ENCODE data around the gene CAP2.

Gene CAP2

DNA sequence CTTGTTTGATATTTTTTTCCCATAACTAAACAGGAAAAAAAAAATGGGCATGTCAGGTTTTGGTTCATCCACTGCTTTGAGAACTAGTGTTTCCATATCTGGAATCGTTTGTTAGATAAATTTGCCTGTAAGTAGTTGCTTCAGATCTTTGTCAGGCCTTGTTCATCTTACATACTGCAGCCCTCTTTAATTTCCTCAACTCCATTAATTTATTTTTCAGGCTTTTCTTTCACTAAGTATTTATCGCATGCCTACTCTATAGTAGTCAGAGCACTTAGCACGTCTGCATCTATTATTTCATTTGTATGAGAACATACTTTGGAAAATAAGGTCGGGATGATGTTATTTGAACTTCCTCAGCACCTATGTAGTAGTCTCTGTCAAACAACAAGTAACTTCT, 80.9 kb downstream of the CAP2 start:
- no peak for DNase-seq (ENCODE audit: low read depth in 2 of 2)

DNA sequence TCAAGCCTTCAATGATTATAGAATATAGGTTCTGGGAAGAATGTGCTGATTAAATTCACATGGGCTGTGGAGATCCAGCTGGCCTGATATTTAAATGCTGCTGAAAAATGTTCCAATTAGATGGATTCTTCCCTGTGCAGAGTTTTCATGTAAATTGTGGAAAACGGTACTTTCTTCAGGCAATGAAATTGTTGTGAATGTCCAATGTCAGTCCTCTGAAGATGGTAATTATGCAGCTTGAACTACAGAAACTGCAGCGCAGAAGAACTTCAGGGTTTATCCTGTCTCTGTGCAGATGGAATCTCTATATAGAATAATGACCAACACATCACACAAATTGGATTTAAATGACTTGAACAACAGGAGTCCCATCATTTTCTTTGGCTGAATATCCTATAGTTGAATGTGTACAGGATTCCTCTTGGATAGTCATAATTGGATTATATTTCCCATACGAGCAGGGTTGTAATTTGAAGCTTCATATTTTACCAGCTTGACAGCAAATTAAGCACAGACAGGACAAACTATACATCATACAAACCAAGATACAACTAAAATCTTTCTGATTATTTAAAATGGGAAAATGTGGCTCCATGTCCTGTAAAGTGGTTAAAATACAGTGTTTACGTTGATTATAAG, 82.3 kb downstream of the CAP2 start:
- DNase-seq (ENCODE audit: low read depth in 2 of 2) = no peak

DNA sequence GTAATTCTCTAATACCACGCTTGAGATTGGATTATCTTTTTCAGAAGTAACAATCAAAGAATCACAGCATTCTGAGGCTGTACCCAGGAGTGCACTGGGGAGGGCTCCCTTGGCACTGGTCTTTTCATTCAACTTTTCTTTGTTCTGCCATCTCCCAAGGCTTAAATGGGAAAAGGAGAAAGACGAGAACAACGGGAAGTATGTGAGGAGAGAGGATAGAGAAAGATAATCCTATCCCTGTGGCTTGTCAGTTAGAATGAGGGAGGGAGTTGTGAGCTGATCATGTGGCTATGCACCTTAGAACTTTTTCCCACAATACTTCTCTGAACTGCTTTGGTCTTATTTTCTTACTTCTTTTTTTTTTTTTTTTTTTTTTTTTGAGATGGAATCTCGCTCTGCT, 83.1 kb downstream of the CAP2 start:
- DNase-seq (ENCODE audit: low read depth in 2 of 2) = no peak

DNA sequence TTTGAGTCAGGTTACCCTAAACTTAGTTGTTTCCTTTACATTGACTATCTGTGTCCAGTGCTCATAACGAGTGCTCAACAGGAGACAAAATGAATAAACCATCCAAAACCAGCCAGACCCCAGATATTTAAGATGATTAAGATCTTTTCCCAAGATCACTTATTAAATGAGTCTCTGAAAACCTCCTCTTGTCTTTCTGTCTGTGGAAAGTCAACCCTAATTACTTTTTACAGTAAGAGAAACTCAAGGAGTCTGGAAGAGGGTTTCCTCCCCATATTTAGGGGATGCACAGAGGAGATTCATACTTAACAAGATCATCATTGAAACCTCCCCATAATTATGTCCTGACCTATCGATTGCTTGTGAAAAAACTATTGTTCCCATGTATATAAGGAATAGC, 84.0 kb downstream of the CAP2 start:
- no peak for DNase-seq (ENCODE audit: low read depth in 2 of 2)

DNA sequence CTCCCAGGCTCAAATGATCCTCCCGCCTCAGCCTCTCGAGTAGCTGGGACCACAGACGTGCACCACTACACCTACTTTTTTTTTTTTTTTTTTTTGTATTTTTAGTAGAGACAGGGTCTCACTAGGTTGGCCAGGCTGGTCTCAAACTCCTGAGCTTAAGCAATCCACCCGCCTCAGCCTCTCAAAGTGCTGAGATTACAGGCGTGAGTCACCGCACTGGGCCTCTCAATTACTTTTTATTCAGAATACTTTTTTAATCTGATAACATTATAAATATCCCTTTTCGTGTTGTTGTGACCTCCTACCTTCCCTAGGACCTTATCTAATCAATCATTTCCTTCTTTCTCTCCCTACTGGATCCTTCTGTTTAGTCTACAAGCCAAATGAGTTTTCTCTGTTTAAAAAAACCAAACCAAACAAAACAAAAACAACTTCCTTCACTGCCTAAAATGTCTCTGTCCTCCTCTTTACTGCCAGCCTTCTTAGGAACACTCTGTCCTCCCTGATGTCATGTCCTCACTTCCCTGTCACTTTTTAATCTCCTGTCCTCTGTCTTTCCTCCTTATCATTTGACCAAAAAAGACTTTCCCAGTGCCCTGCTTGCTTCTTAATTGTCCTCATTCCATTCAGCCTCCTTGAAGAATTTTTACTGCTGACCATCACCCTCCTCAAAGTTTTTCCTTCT, 85.0 kb downstream of the CAP2 start:
- DNase-seq (ENCODE audit: low read depth in 2 of 2) = no peak

DNA sequence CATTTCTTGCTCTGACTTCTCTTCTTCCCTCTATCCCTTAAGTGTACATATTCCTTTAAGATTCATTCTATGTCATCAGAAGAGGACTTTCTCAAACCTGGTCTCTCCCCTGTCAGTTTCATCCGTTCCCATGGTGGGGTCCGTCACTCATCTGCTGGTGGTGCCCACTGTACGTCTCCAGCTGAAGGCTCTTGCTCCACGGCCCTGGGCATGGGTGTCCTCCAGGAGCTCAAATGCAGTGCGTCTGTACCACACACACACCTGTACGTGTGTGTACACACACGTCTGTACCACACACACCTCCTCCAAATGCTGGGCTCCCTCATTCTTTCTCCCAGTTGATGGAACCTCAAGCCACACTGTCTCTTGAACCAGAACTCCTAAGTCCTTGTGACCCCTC, 85.6 kb downstream of the CAP2 start:
- DNase-seq (ENCODE audit: low read depth in 2 of 2) = no peak

DNA sequence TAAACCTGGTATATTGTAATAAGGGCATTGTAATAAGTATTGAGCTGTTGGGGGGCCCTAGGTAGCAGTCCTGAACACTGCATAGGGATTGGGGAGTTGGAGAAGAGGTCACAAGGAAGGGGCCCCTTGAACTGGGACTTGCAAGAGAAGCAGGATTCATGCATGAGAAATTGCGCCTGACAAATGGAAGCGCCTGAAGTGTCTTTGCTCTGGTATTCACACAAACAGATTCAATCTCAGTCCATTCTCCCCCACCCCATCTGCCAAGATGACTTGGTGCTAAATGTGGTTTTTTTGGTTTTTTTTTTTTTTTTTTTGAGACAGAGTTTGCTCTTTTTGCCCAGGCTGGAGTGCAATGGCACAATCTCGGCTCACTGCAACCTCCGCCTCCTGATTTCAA, 87.1 kb downstream of the CAP2 start:
- DNase-seq (ENCODE audit: low read depth in 2 of 2) = no peak

DNA sequence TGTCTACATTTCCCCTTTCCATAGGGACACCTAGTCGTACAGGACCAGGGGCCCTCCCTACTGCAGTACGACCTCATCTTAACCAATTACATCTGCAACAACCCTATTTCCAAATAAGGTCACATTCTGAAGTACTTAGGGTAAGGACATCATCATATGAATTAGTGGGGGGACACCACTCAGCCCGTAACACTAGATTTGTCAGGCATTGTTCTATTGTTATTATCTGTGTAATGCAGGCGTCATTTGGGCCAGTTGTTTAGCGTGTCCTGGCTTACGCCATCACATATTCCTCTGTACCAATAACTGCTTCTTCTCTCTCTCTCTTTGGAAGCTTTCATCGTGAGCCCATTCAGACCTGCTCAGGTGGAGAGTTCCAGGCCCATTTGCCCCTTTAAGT, 89.3 kb downstream of the CAP2 start:
- no peak for DNase-seq (ENCODE audit: low read depth in 2 of 2)

DNA sequence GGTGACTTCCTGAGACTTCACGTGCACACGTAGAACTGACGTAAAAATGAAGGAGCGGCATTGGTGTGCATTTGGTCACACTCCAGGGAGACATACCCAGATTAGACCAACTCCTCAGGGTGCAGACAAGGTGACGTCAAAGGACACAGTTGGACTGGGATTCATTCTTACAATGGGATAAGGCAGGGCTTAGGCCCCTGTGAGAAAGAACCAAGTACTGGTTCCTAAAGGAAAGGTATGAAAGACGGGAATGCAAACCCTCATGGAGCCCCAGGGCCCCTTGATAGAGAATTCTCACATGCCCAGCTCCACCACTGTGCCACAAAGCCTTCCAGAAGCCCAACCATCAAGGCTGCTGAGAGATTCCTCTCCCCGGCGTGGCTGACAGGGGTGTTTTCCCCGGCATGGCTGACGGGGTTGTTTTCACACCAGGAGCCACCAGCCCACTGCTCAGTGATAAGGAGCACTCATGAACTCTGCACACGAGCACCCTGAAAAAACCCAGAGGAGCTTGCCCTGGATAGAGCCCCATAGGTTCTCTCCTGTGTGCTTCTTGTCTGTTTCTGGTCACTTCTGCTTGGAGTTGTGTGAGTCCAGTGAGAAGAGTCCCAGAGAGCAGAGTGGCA, 90.1 kb downstream of the CAP2 start:
- DNase-seq (ENCODE audit: low read depth in 2 of 2) = no peak

DNA sequence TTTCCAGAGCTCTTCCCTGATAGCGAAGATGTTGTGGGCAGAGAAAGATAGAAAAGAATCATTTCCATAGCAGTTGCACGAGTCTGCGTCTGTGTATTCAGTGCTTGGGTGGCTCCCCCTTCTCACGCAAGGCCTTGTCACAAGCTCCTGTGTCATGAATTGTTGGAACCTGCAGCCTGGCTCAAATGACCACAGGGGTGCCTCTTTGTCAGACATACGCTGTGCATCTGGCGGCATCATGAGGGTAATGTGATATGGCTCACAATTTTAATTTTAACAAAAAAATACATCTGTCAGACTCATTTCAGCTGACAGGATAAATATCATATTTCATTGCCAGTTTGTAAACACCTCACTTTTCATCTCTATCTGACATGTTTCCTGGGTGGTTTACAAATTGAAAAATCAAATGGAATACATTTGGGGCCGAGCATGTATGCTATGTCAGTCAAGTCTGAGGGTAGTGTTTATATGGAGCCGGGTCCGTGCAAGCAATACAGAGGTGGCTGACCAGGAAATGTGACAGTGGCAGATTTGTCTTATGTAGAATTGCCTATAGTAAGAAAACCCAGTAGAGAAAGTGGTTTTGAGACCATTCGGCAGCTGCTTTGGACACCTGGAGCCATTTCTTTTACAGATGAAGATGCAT, 90.9 kb downstream of the CAP2 start:
- DNase-seq (ENCODE audit: low read depth in 2 of 2) = no peak

DNA sequence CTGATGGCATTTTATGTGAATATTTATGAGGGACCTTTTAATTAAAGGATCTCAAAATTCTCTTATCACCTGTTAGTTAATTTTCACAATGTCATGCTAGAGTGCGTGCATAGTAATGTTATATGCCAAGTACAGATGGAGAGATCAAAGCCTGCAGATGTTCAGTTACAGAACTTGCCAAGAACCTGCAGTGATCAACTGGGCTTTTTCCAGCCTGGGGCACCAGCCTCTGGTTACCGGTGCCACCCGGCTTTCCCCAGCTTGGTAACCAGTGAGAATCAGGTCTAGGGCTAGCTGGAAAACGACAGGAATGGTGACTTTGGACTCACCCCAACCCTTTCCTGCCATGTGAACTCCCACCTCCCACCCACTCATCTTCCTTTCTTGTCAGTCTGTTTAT, 91.8 kb downstream of the CAP2 start:
- DNase-seq (ENCODE audit: low read depth in 2 of 2) = no peak

DNA sequence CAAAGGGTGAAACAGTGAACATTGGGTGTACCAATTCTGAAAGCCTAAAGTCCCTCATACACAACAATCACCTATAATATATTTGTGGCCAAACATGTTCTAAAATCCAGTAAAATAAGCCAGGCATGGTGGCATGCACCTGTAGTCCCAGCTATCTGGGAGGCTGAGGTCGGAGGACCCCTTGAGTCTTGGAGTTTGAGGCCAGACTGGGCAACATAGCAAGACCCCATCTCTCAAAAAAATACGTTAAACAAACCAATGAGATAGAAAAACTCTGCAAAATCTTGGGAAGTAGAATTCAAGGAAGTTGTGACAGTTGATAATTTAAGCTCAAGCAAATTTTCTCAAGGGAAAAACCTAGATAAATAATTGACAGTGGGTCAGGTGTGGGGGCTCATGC, 92.6 kb downstream of the CAP2 start:
- DNase-seq (ENCODE audit: low read depth in 2 of 2) = no peak

DNA sequence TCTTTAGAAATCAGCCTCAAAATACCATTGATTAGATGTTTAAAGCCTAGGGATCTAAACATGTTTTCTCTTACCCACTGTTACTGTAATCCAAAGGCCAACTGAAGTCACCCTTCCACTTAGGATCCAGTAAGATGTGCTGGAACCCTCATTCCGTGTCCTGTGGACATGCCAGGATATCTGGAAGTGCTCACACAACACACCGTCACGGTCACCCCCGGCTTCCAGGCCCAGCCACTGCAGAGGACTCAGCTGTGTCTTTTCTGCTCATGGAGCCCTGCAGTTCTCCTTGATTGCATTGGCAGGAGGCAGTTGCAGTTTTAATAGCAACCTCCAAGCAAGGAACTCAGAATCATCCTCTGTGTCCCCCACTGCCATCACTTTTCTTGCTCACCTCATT, 93.3 kb downstream of the CAP2 start:
- no peak for DNase-seq (ENCODE audit: low read depth in 2 of 2)

DNA sequence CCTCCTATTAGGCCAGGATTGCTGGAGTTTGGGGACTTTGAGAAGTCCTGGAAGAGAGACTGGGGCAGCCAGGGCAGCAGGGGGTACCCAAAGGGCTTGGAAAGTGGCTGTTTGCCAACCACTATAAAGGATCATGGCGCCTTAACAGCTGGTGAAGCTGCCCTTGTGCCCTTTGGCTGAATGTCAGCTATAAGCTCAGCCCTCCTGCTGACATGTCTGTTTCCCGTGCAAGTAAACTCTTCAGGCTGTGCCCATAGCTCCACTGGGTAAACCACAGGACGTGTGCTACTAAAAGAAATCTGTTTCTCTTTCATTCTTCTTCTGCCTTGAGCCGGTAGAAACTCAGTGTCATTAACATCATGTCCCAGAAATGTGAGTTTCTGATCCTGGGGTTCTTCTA, 97.3 kb downstream of the CAP2 start:
- no peak for DNase-seq (ENCODE audit: low read depth in 2 of 2)

DNA sequence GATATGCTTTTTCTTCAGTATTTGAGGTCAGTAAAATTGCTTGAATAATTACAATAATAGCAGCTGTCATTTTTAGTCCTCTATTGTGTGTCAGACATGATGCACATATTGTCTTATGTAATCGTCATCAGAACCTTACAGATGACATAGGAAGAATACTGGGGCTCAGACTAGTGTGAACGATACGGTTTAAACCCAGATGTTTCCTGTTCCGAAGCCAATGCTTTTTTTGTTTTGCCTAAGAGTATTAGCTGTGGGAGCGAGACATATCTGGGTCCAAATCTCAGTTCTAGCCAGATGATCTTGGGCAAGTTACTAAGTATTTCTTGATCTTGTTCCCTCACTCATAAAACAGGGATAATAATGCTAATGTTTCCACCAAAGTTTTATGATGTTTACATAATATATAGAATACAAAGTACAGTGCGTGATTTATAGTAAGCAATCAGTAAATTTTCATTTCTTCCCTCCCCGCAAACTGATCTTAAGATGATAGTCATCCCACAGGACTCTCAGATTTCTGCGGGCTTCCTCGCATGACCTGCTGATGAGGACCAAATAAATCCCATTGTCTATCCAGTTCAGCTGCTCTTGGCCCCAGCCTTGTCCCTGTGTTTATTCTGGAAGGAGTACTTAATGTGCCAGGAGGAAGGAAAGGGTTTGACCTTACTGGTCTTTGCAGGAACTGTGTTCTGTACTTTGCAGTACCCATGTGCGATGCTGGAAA, 98.2 kb downstream of the CAP2 start:
- DNase-seq (ENCODE audit: low read depth in 2 of 2) = no peak

DNA sequence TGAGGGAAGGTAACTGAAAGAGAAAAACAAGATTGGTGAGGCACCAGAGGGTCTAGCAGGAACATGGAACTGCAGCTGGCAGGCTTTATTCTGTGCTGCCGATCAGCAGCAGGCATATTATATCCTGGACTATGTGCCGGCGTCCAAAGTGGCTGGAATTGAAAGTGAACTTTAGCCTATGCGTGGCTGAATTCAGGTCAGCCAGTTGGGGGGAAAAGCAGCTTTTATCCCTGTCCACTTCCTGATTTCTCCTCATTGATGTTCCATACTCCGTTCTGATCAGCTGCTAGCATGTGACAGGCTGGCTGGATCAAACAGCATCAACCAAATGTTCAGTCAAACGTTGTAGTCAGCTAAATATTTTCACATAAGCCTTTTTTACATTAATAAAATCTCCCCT, 99.0 kb downstream of the CAP2 start:
- no peak for DNase-seq (ENCODE audit: low read depth in 2 of 2)

DNA sequence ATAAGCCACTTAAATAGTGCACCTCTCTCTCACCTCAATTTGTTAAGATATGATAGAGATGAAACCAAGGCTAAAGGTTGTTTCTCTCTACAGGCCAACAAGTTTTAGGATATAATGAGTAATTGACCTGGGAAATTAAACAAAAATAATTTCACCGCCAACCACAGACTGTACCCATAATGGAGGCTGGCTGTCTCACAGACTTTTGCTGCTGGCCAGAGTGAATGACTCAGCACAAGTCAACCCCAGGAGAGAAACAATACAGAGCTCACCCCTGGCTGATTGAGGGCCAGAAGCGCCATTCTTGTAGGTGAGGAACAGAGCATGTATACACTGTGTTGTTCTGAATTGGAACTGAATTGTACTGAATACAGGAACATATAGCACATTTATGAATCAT, 99.9 kb downstream of the CAP2 start:
- no peak for DNase-seq (ENCODE audit: low read depth in 2 of 2)

DNA sequence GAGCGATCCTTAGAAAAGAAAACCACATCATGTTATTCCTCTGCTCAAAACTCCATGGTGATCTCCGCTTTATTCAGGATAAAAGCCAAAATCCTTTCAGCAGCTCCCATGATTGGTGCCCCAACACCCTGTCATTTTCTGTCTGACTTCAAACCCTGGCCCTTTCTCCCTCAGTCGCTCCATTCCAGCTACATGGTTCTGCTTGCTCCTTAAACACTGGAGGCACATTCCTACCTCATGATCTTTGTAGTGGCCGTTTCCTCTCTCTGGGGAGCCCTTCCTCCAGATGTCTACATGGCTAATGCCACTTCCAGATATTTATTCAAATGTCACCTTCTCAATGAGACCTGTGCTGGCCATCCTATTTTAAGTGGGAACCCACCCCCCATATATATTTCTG, 100.8 kb downstream of the CAP2 start:
- no peak for DNase-seq (ENCODE audit: low read depth in 2 of 2)

DNA sequence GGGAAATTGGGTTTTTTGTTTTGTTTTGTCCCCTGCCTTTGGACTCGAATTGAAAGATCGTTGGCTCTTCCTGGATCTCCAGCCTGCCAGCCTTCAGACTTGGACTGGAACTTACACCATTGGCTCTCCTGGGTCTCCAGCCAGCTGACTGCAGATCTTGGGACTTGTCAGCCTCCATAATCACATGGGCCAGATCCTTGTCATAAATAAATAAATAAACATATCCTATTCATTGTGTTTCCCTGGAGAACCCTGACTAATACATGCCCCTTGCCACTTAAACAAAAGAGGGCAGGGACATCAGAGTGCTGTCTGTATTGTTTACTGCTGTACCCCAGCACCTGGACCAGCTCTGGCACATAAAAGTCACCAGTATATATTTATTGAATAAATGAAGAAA, 101.5 kb downstream of the CAP2 start:
- no peak for DNase-seq (ENCODE audit: low read depth in 2 of 2)

DNA sequence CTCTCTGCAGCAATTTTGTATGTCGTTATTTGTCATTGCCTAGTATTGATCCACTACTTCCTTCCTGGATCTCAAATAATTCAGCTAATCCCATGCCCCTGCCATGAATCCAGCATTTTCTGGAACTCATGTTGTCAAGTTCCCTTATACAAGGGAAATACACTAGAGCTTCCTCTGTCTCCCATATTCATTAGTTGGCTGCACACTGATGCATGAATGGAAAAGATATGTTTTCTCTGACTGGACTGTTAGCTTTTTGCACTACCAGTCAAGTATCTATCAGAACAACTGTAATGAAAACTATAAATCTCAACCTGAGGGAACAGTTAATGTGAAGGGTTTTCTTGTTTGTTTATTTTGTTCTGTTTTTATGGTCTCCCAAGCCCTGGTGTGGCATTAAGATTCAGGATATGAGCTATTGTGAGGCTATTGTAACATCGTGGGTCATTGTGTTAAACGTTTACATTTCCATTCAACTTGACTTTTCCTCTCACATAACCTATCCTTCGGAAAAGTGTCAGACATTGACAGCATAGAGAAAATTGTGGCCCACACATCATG, 104.2 kb downstream of the CAP2 start:
- DNase-seq (ENCODE audit: low read depth in 2 of 2) = no peak

DNA sequence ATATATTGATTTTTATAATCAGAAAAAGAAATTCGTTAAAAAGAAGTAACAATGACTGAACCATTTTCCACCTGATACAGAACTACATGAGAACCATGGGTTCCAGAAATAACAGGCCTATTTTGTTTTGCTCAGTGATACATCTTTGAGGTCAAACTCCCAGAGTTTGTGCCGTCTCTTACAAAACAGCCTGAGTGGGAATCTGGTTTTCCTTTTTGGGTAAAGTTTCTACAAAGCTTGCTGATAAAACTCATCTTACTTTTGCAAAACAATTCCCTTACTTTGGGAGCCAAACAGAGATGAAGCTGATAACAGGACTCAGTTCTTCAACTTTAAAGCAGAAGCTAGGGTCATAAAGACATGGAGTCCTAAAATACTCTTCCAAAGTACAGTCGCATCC, 108.0 kb downstream of the CAP2 start:
- no peak for DNase-seq (ENCODE audit: low read depth in 2 of 2)

All from fibroblast of skin of left quadriceps (primary cell).